ENCODE data around the gene PLA2G4A. TPM values are rescaled to one million over a fixed set of nuclear protein-coding genes. Genes with fewer than 3 reads are reported as not detected.

PLA2G4A gene
- total RNA-seq, 4 donors from 2014 or later: 3.0 to 4.6 (median 4.1) TPM

DNA sequence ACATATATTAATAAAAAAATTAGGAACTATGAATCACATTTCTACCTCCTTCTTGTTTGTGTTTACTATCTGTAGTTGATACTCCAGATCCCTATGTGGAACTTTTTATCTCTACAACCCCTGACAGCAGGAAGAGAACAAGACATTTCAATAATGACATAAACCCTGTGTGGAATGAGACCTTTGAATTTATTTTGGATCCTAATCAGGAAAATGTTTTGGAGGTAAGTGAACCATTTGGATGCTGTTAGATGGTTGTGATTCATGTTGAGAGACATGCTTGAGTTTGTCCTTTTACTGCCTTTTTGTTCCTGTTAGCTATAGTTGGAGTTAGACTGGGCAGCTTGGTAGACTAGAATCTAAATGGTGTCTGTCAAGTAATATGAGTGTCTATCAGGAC lies 64.2 kb downstream of the PLA2G4A start:
- intact Hi-C loops (cut with DNase I): no loop called here
- DNase-seq (ENCODE audit: extremely low spot score): no peak
- Histone ChIP-seq H3K9me3 (no peaks in the 10 kb centered on the region), H3K4me3 (no peak overlapping the region), H3K36me3 (no peaks in the 10 kb centered on the region), H3K27ac (replicated peaks in 1 of 4) (no peak overlapping the region), H3K27me3 (no peaks in the 10 kb centered on the region), H3K4me1 (peaks cover 0 to 7% (median 0%) of the 10 kb centered on the region in 4 donors)
- no peak for TF ChIP-seq EP300 (IDR thresholded peaks at IDR 0.05)
- TF ChIP-seq POLR2AphosphoS5 (IDR thresholded peaks at IDR 0.05): no peak
- no peak for TF ChIP-seq CTCF (IDR thresholded peaks at IDR 0.05)
- TF ChIP-seq POLR2A (IDR thresholded peaks at IDR 0.05; ENCODE audit: low read depth): no peak

DNA sequence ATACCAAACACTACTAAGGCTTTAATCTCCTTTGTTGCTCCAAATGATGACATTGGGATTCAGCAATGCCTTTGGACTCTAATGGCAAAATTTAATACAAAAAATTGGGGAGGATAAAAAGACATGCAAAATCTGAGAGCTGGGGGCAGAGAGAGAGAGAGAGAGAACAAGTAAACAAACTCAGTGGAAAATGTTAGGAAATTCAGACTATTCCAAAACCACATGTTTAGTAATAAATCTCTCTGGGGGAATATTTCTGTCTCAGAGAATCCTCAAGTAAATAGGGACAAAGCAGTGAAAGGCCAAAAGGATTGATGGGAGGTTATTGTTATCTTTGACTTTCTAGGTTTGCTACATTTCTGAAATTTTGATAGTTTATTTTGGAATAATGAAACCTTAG lies 65.7 kb downstream of the PLA2G4A start:
- intact Hi-C loops (cut with DNase I): no loop called here
- TF ChIP-seq EP300 (IDR thresholded peaks at IDR 0.05) (no peak), POLR2A (IDR thresholded peaks at IDR 0.05; ENCODE audit: low read depth) (no peak), CTCF (IDR thresholded peaks at IDR 0.05) (no peak), POLR2AphosphoS5 (IDR thresholded peaks at IDR 0.05) (no peak)
- no peaks in the 10 kb centered on the region for H3K27me3 ChIP-seq
- H3K4me1 ChIP-seq: peaks cover 0 to 7% (median 0%) of the 10 kb centered on the region in 4 donors
- DNase-seq (ENCODE audit: extremely low spot score): no peak
- H3K27ac ChIP-seq (replicated peaks in 1 of 4): no peak overlapping the region
- no peaks in the 10 kb centered on the region for H3K36me3 ChIP-seq
- no peak overlapping the region for H3K4me3 ChIP-seq
- H3K9me3 ChIP-seq: no peaks in the 10 kb centered on the region

- DNase-seq (ENCODE audit: extremely low spot score): no peak
- Histone ChIP-seq H3K36me3 (no peaks in the 10 kb centered on the region), H3K4me3 (no peak overlapping the region), H3K27me3 (no peaks in the 10 kb centered on the region), H3K27ac (replicated peaks in 1 of 4) (no peak overlapping the region), H3K4me1 (peaks cover 0 to 7% (median 0%) of the 10 kb centered on the region in 4 donors), H3K9me3 (no peaks in the 10 kb centered on the region)
- 71% methylated on average over 1 of the region's 1 CpG for WGBS
- no peak for TF ChIP-seq EP300 (IDR thresholded peaks at IDR 0.05)
- no peak for TF ChIP-seq CTCF (IDR thresholded peaks at IDR 0.05)
- TF ChIP-seq POLR2AphosphoS5 (IDR thresholded peaks at IDR 0.05): no peak
- TF ChIP-seq POLR2A (IDR thresholded peaks at IDR 0.05; ENCODE audit: low read depth): no peak
- intact Hi-C loops (cut with DNase I): no loop called here
Observed at GRCh38 chr1:186896211-186896610, 67.5 kb downstream of the PLA2G4A start.

DNA sequence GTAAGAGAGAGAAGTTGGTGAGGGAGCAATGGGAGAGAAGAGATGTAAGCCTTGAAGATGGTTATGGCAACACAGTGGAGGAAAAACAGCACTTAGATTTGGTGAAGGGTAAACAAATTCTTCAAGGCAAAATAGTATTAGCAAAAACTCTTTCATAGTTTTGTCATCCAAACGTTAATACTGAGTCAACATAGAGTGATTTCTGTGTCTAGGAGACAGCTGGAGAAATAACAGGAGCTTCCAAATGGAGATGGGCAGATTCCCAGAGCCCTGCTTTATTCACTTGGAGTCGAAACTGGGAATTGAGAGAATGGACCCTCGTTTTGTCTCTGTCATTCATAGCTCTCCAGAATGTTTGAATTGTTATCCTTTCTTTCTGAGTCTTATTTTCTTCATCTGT lies 68.3 kb downstream of the PLA2G4A start:
- H3K9me3 ChIP-seq: no peaks in the 10 kb centered on the region
- peak overlapping the region in 1 of 4 donors; percentile 53 for H3K27ac ChIP-seq (replicated peaks in 1 of 4)
- DNase-seq (ENCODE audit: extremely low spot score): no peak
- intact Hi-C loops (cut with DNase I): no loop called here
- WGBS: 50% methylated on average over 3 of the region's 3 CpGs
- peaks cover 0 to 7% (median 0%) of the 10 kb centered on the region in 4 donors for H3K4me1 ChIP-seq
- no peak overlapping the region for H3K4me3 ChIP-seq
- H3K36me3 ChIP-seq: no peaks in the 10 kb centered on the region
- TF ChIP-seq POLR2AphosphoS5 (IDR thresholded peaks at IDR 0.05) (no peak), CTCF (IDR thresholded peaks at IDR 0.05) (no peak), POLR2A (IDR thresholded peaks at IDR 0.05; ENCODE audit: low read depth) (no peak), EP300 (IDR thresholded peaks at IDR 0.05) (no peak)
- no peaks in the 10 kb centered on the region for H3K27me3 ChIP-seq

- no peaks in the 10 kb centered on the region for H3K9me3 ChIP-seq
- no peak overlapping the region for H3K4me3 ChIP-seq
- no peaks in the 10 kb centered on the region for H3K36me3 ChIP-seq
- H3K27ac ChIP-seq (replicated peaks in 1 of 4): no peak overlapping the region
- 86% methylated on average over 3 of the region's 3 CpGs for WGBS
- H3K27me3 ChIP-seq: no peaks in the 10 kb centered on the region
- no peak for DNase-seq (ENCODE audit: extremely low spot score)
- TF ChIP-seq CTCF (IDR thresholded peaks at IDR 0.05): no peak
- no peak for TF ChIP-seq POLR2AphosphoS5 (IDR thresholded peaks at IDR 0.05)
- no peak for TF ChIP-seq EP300 (IDR thresholded peaks at IDR 0.05)
- TF ChIP-seq POLR2A (IDR thresholded peaks at IDR 0.05; ENCODE audit: low read depth): no peak
- intact Hi-C loops (cut with DNase I): no loop called here
- peaks cover 0 to 7% (median 0%) of the 10 kb centered on the region in 4 donors for H3K4me1 ChIP-seq
Observed at GRCh38 chr1:186899577-186899976, 70.8 kb downstream of the PLA2G4A start.
